ENCODE results near the gene ZNF672.

- TF ChIP-seq EZH2 (IDR thresholded peaks at IDR 0.05; ENCODE audit: borderline replicate concordance), result no peak
- TF ChIP-seq CTCF (IDR thresholded peaks at IDR 0.05; ENCODE audit: poor library complexity), result no peak
Measured at GRCh38 chr1:248852481-248853405, 14.7 kb downstream of the ZNF672 start.
